Upper lobe of right lung (tissue), 1 donor: ENCODE data around the gene HPS4. TPM values are rescaled to one million over a fixed set of nuclear protein-coding genes. Genes with fewer than 3 reads are reported as not detected.

Experiments
- ATAC-seq: fragments of 200-7000 bp; cut with Tn5 transposase; one replicate; pipeline ENCODE4 v1.9.1; 2020; ENCODE audit warnings: mild to moderate bottlenecking, moderate library complexity
- DNase-seq: peaks from one replicate; pipeline ENCODE4 v3.0.0-alpha.2; 2020
- H3K27ac ChIP-seq: fragments of 200-600 bp; one replicate; pipeline ENCODE4 v1.8.0; 2022
- H3K27me3 ChIP-seq: fragments of 200-600 bp; one replicate; pipeline ENCODE4 v1.8.0; 2022; ENCODE audit warnings: mild to moderate bottlenecking
- H3K36me3 ChIP-seq: fragments of 200-600 bp; one replicate; pipeline ENCODE4 v1.8.0; 2022
- H3K4me1 ChIP-seq: fragments of 200-600 bp; one replicate; pipeline ENCODE4 v1.8.0; 2022
- H3K4me3 ChIP-seq: fragments of 200-600 bp; one replicate; pipeline ENCODE4 v1.8.0; 2022; ENCODE audit warnings: mild to moderate bottlenecking
- H3K9me3 ChIP-seq: fragments of 200-600 bp; one replicate; pipeline ENCODE4 v1.8.0; 2022
- intact Hi-C: fragments of 100-400 bp; cut with DNase I; formaldehyde crosslinking; loops from one replicate; pipeline ENCODE4 v1.11.0; 2022
- total RNA-seq: library from RNA; stranded (reverse); fragmentation: NEBNext Ultra II Directional; extraction: Animal tissue kit (Norgen Biotek cat#: 25700); gene quantifications from one replicate; pipeline ENCODE4 v1.2.1, GENCODE V29; 2021
- TF ChIP-seq, protein P1 (sequence below): fragments of 200-600 bp; IDR thresholded peaks from one replicate; pipeline ENCODE4 v1.8.0; 2022; ENCODE audit warnings: antibody characterized with exemption
- donor health status: DM: no; HTN: yes; CAD: no; lungs with severe emphysema.

The HPS4 gene
- total RNA-seq, 1 donor from 2014 or later, result 31.0 TPM

DNA sequence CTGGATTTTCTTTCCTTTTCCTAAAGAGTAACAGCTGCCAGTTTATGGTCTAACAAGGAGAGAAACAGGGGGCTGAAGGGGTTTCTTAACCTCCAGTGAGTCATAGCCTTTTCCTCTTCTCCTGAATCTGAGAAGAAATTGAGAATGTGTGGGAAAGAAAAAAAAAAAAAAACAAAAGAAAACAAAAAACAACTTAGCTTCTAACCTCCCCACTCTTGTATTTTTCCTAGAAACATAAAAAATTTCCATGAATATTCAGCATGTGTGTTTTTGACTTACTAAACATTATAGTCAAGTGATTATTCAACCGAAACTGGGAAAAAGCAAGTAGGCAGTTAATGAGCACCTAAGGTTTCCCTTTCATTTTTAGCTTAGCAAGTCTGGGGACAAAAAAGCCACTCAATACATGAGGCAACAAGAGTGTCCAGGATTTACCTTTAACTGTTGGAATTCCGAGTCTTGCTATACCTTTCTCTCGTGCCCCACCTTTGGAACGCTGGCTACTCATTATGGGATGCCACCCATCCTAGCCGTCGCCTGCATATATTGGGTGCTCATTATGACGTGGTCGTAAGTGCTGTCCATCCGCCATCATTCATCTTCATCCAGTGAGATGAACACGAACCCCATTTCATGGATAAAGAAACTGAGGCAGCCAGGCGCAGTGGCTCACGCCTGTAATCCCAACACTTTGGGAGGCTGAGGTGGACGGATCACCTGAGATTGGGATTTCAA is 52.2 kb downstream of the HPS4 start:
- ATAC-seq (no peak), DNase-seq (no peak)
- no peak overlapping the region for H3K27ac ChIP-seq
- intact Hi-C loops, result no loop called here
- no peaks in the 10 kb centered on the region for H3K9me3 ChIP-seq
- peaks cover 18% of the 10 kb centered on the region for H3K27me3 ChIP-seq
- peaks cover 4% of the 10 kb centered on the region for H3K4me1 ChIP-seq
- no peaks in the 10 kb centered on the region for H3K36me3 ChIP-seq
- H3K4me3 ChIP-seq, result no peak overlapping the region
- TF ChIP-seq, protein P1, sequence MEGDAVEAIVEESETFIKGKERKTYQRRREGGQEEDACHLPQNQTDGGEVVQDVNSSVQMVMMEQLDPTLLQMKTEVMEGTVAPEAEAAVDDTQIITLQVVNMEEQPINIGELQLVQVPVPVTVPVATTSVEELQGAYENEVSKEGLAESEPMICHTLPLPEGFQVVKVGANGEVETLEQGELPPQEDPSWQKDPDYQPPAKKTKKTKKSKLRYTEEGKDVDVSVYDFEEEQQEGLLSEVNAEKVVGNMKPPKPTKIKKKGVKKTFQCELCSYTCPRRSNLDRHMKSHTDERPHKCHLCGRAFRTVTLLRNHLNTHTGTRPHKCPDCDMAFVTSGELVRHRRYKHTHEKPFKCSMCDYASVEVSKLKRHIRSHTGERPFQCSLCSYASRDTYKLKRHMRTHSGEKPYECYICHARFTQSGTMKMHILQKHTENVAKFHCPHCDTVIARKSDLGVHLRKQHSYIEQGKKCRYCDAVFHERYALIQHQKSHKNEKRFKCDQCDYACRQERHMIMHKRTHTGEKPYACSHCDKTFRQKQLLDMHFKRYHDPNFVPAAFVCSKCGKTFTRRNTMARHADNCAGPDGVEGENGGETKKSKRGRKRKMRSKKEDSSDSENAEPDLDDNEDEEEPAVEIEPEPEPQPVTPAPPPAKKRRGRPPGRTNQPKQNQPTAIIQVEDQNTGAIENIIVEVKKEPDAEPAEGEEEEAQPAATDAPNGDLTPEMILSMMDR, result no peak

DNA sequence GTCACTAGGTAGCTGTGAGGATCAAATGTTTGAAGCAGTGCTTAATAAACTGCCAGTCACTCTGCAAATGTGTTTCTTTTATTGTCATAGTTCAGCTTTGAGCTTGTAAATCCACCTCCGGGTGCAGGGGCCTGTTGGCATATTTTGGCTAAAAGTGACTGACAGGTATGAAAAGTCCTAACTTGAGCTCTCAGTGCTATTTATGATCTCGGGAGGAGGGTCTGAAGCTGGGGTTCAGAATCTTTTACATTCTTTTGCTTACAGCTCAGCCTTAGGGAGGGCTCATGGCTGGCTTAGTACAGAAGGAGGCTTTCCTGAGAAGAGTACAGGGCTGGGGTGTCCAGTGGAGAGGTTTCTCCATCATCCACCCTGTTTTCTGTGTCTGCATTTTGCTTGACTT is 53.0 kb downstream of the HPS4 start:
- ATAC-seq, result no peak
- no peak overlapping the region for H3K4me3 ChIP-seq

DNA sequence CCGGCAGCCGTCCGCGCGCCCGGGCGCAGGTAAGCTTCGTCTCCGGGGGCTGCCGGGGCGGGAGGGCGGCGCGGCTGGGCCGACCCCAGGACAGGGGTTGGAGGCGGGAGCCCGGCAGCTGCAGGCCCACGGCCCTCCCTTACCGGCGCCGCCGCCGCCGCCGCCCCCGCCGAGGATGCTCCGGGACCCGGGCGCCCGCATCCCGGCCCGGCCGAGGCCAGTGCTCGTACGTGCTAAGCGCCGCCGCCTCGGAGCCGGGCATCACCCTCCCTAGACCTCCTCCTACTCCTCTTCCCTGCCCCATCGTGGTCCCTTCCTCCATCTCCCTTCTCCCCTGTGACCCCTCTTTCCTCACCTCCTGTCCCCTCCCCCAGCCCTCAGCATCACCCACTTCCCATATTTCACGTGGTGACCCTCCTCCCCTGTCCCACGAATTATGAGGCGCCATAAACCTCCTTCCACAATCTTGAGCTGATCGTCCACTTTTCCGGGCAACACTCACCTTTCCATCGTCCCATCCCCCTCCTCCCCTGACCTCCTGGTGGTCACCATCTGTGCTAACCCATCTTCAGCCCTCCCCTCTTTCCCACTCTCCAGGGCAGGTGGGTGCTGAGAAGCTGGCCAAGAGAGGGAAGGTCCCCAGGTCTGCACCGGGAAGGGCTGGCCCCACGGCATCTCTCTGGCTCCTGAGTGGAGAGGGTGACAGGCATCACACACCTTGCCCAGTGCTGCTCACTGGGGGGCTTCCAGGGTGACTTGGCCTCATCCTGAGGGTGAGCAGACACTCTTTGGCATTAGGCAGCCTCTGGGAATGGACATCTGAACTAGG is 53.9 kb downstream of the HPS4 start:
- TF ChIP-seq, protein P1, result no peak
- no peaks in the 10 kb centered on the region for H3K9me3 ChIP-seq
- DNase-seq (no peak), ATAC-seq (no peak)
- H3K36me3 ChIP-seq, result no peaks in the 10 kb centered on the region
- intact Hi-C loops, result no loop called here
- H3K27me3 ChIP-seq, result peaks cover 18% of the 10 kb centered on the region
- peak overlapping the region; percentile 43 for H3K4me3 ChIP-seq
- H3K4me1 ChIP-seq, result peaks cover 4% of the 10 kb centered on the region
- H3K27ac ChIP-seq, result no peak overlapping the region

More for the DNA sequence above, 53.0 kb downstream of the HPS4 start:
- Histone ChIP-seq H3K27me3 (peaks cover 18% of the 10 kb centered on the region), H3K36me3 (no peaks in the 10 kb centered on the region), H3K9me3 (no peaks in the 10 kb centered on the region), H3K27ac (no peak overlapping the region), H3K4me1 (peaks cover 4% of the 10 kb centered on the region)
- intact Hi-C loops, result no loop called here
- no peak for DNase-seq
- TF ChIP-seq, protein P1, result no peak

DNA sequence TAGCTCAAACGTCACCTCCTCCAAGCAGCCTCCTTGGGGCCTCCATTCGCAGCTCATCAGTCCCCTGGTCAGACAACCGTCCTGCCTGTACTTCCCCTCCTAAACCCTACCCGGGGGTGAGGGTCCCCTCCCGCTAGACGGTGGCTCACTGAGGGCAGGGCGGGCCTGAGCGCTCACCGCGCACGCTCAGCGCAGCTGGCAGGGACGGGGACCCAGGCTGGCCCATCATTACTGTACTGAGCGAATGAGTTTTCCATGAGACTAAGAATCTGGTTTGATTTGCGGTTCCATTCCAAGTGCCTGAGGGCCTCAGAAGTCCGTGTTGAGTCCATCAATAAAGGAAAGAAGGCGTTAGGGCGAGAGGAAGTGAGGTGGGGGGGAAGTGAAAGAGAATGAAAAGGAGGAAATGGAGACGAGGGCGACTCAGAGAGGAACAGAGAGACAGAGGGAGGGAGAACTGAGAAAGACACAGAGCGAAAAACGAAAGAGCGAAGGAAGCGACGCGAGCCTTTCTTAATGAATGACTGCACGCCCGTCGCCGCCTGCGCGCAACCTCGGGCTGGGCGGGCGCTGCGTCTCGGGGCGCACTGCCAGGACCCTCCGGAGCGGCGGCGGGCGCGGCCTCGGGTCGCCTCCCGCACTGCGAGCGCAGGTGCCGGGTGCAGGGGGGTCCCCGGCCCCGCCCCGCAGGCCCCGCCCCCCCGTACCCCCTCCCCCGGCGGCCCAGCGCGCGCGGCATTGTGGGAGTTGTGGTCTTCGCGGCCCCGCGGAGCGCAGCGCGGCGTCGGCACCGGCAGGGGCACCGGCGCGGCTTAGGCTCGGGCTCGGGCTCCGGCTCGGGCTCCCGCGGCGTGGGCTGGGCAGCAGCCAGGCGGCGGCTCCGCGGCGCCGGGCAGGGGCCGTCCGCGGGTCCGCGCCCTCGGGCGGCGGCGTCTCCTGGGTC is 54.8 kb downstream of the HPS4 start, which contains the start of gene ASPHD2:
TSS of gene ASPHD2 (plus strand) at position 746 of the 943 bp plus-strand sequence. CDS start 4,356 bp downstream, outside the sequence.
- H3K27me3 ChIP-seq, result peaks cover 18% of the 10 kb centered on the region
- DNase-seq (peak; percentile 82), ATAC-seq (peak; percentile 89)
- TF ChIP-seq, protein P1, result no peak
- intact Hi-C loops, result no loop called here
- no peaks in the 10 kb centered on the region for H3K9me3 ChIP-seq
- H3K27ac ChIP-seq, result peak within 1 kb of the TSS; percentile 70
- peak within 1 kb of the TSS; percentile 63 for H3K4me3 ChIP-seq
- peaks cover 4% of the 10 kb centered on the region for H3K4me1 ChIP-seq
- no peaks in the 10 kb centered on the region for H3K36me3 ChIP-seq

DNA sequence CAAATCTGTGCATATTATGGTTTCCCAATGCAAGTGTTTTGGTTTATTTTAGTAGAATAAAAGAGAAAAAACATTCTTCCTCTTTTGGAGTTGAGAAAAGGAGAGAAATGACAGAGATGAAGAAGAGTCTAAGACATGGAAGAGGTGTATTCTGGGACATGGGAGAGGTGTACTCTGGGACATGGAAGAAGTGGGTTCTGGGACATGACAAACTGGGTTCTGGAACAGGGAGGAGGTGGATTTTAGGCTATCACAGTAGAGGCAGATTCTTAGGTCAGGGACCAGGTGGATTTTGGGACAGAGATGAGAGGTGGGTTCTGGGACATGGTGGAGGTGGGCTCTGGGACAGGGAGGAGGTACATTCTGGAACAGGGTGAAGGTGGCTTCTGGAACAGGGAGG is 56.7 kb downstream of the HPS4 start:
- no peak overlapping the region for H3K27ac ChIP-seq
- intact Hi-C loops, result no loop called here
- TF ChIP-seq, protein P1, result no peak
- ATAC-seq (no peak), DNase-seq (no peak)
- H3K9me3 ChIP-seq, result peaks cover 5% of the 10 kb centered on the region
- peaks cover 4% of the 10 kb centered on the region for H3K4me1 ChIP-seq
- no peaks in the 10 kb centered on the region for H3K36me3 ChIP-seq
- H3K4me3 ChIP-seq, result no peak overlapping the region
- H3K27me3 ChIP-seq, result peaks cover 8% of the 10 kb centered on the region
